ENCODE measurements around the gene CCNB3. TPM values are rescaled to one million over a fixed set of nuclear protein-coding genes. Genes with fewer than 3 reads are reported as not detected.

The CCNB3 gene
- total RNA-seq, 1 donor from 2014 or later: 0.25 TPM

- intact Hi-C loops (cut with DNase I): no loop called here
- TF ChIP-seq POLR2A (IDR thresholded peaks at IDR 0.05) (no peak), POLR2AphosphoS5 (IDR thresholded peaks at IDR 0.05; ENCODE audit: insufficient read depth in 1 of 2, low read depth in 1 of 2) (no peak), CTCF (IDR thresholded peaks at IDR 0.05) (no peak)
- no peaks in the 10 kb centered on the region for H3K9me3 ChIP-seq
- H3K27ac ChIP-seq: no peak overlapping the region
- no peak for DNase-seq (ENCODE audit: extremely low spot score in 2 of 2)
- H3K27me3 ChIP-seq: no peaks in the 10 kb centered on the region
- no peaks in the 10 kb centered on the region for H3K4me1 ChIP-seq
- H3K36me3 ChIP-seq: no peaks in the 10 kb centered on the region
- no peak overlapping the region for H3K4me3 ChIP-seq
Observed at GRCh38 chrX:50188859-50189600, 15.5 kb upstream of the CCNB3 start.

GRCh38 chrX:50198348-50198747 lies 6.2 kb upstream of the CCNB3 start:
- Histone ChIP-seq H3K9me3 (no peaks in the 10 kb centered on the region), H3K27me3 (no peaks in the 10 kb centered on the region), H3K4me1 (no peaks in the 10 kb centered on the region), H3K4me3 (no peak overlapping the region), H3K36me3 (no peaks in the 10 kb centered on the region), H3K27ac (no peak overlapping the region)
- no peak for DNase-seq (ENCODE audit: extremely low spot score in 2 of 2)
- intact Hi-C loops (cut with DNase I): no loop called here
- TF ChIP-seq CTCF (IDR thresholded peaks at IDR 0.05): no peak
- no peak for TF ChIP-seq POLR2AphosphoS5 (IDR thresholded peaks at IDR 0.05; ENCODE audit: insufficient read depth in 1 of 2, low read depth in 1 of 2)
- TF ChIP-seq POLR2A (IDR thresholded peaks at IDR 0.05): no peak

- TF ChIP-seq CTCF (IDR thresholded peaks at IDR 0.05) (no peak), POLR2AphosphoS5 (IDR thresholded peaks at IDR 0.05; ENCODE audit: insufficient read depth in 1 of 2, low read depth in 1 of 2) (no peak)
- intact Hi-C loops (cut with DNase I): loop anchor here (5.0 kb wide), 1 partner anchor 284 kb away; no protein-coding TSS in a partner anchor
- H3K4me1 ChIP-seq: no peaks in the 10 kb centered on the region
- no peaks in the 10 kb centered on the region for H3K9me3 ChIP-seq
- no peaks in the 10 kb centered on the region for H3K36me3 ChIP-seq
- H3K27me3 ChIP-seq: no peaks in the 10 kb centered on the region
- no peak within 1 kb of the TSS for H3K27ac ChIP-seq
- H3K4me3 ChIP-seq: no peak within 1 kb of the TSS
- DNase-seq (ENCODE audit: extremely low spot score in 2 of 2): no peak
Observed at GRCh38 chrX:50200907-50201306, 3.7 kb upstream of the CCNB3 start, which contains the start of gene AKAP4. Gene AKAP4 (minus strand): TSS chrX:50201007. CDS start chrX:50200889, 118 bp downstream.

GRCh38 chrX:50202539-50202938 lies 2.0 kb upstream of the CCNB3 start:
- no peak for DNase-seq (ENCODE audit: extremely low spot score in 2 of 2)
- Histone ChIP-seq H3K9me3 (no peaks in the 10 kb centered on the region), H3K36me3 (no peaks in the 10 kb centered on the region), H3K4me3 (no peak overlapping the region), H3K27me3 (no peaks in the 10 kb centered on the region), H3K4me1 (no peaks in the 10 kb centered on the region), H3K27ac (no peak overlapping the region)
- no peak for TF ChIP-seq POLR2A (IDR thresholded peaks at IDR 0.05)
- TF ChIP-seq CTCF (IDR thresholded peaks at IDR 0.05): no peak
- no peak for TF ChIP-seq POLR2AphosphoS5 (IDR thresholded peaks at IDR 0.05; ENCODE audit: insufficient read depth in 1 of 2, low read depth in 1 of 2)
- intact Hi-C loops (cut with DNase I): loop anchor here (5.0 kb wide), 1 partner anchor 285 kb away; no protein-coding TSS in a partner anchor

GRCh38 chrX:50206753-50207152 lies 2.2 kb downstream of the CCNB3 start:
- Histone ChIP-seq H3K27ac (no peak overlapping the region), H3K9me3 (no peaks in the 10 kb centered on the region), H3K4me3 (no peak overlapping the region), H3K4me1 (no peaks in the 10 kb centered on the region), H3K27me3 (no peaks in the 10 kb centered on the region), H3K36me3 (no peaks in the 10 kb centered on the region)
- intact Hi-C loops (cut with DNase I): no loop called here
- DNase-seq (ENCODE audit: extremely low spot score in 2 of 2): no peak
- TF ChIP-seq POLR2A (IDR thresholded peaks at IDR 0.05) (no peak), POLR2AphosphoS5 (IDR thresholded peaks at IDR 0.05; ENCODE audit: insufficient read depth in 1 of 2, low read depth in 1 of 2) (no peak)
